Measurements from ENCODE around the gene TUBA4A.
"Not testable (repeated sequence)": the region's sequence is repeated elsewhere in the genome, so short reads cannot be mapped to it uniquely, and the experiment has no call there.

TUBA4A gene

GRCh38 chr2:219253753-219254589 is at the start of gene TUBA4A:
TSS of gene TUBA4A (minus strand) at chr2:219253918. CDS start at chr2:219253858, 60 bp downstream.
- peak; percentile 89 for DNase-seq

- DNase-seq: no peak
Observed at GRCh38 chr2:219302412-219302968, 48.8 kb upstream of the TUBA4A start.

- no peak for DNase-seq
Observed at GRCh38 chr2:219300022-219300421, 46.3 kb upstream of the TUBA4A start.

- no peak for DNase-seq
Observed at GRCh38 chr2:219299372-219299760, 45.6 kb upstream of the TUBA4A start.

- DNase-seq: peak; percentile 63
Observed at GRCh38 chr2:219298759-219299371, 45.1 kb upstream of the TUBA4A start.

DNA sequence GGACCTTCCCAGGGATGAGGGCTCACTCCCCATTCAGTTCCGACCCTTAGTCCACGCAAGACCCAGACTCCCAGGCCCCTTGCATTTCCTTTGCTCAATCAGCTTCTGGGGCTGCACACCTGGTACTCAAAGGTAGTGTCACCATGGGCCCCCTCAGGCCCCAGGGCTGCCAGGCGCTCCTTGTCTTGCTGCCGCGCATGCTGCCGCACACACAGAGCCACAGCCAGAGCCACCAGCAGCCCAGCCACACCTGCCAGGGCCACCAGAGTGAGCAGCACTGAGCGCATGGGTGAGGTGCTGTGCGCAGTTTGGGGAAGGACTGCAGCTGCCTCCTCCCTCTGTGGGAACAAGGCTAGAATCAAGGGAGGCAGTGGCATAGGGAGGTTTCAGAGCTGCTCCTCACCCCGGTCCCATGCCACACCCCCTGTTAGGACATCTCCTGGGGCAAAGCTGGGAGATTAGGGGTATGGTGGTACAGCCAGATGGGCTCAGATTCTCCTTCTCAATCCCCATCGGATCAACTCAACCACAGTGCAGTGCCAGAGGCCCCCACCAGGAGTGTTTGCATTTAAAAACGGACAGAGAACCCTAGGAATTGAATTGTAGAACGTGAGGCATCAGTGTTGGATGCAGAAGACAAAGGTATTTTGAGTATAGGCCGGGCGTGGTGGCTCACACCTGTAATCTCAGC is 44.2 kb upstream of the TUBA4A start:
- no peak for DNase-seq

DNA sequence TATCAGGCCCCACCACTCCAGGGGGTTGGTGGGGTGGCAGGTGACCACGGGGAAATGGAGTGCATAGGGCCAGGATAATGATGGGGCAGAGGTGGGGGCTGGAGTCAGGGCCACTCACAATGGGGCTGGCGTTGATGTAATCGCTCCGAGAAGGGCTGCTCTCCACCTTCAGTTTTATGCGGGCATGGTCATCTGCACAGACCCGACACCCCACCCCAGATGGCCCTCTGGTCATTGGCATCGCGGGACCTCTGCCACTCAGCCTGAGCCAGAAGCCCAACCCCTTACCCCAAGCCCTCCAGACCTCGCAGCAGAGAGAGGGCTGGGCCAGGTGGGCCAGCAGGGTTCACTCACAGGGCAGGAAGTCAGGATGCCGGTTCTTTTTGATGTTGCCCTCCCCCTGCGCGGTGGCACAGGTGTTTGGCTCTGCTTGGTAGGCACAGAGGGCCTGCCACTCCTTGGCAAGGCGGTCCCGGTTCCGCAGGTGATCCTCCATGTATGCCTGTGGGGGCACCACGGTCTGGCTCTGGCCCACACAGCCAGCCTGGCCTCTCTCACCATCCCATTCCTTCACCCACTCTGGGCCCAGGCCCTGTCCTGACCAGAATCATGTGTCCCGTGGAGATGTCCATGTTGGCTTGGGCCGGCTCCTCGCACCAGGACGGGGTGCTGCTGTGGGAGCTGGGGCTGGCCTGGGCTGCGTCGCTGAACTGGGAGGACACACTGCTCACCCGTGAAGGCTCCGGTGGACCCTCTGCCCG is 43.1 kb upstream of the TUBA4A start:
- no peak for DNase-seq

GRCh38 chr2:219296142-219296541 is 42.4 kb upstream of the TUBA4A start:
- DNase-seq: no peak

- peak; percentile 84 for DNase-seq
Observed at GRCh38 chr2:219294356-219295351, 40.9 kb upstream of the TUBA4A start.

DNA sequence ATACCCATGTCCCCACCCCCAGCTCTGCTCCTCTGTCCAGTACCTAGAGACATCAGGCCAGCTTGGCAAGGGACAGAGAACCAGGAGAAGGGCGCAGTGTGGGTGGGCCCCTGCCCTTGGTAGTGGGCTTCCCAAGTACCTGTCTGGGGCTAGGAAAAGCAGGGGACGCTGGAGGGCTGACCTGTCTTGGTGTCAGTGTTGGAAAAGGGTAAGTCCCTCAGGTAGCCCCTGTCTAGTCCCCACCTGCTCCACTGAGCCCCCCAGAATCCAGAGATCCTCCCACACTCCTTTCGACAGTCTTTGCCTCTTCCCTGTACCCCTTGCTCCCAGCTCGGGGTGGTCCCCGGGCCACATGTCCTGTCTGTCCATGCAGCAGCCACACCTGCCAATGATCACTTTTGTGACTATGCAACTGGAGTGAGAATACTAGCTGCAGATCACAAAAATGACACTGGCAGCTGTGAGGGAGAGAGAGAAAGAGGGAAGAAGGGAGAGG is 40.1 kb upstream of the TUBA4A start:
- DNase-seq: no peak

DNA sequence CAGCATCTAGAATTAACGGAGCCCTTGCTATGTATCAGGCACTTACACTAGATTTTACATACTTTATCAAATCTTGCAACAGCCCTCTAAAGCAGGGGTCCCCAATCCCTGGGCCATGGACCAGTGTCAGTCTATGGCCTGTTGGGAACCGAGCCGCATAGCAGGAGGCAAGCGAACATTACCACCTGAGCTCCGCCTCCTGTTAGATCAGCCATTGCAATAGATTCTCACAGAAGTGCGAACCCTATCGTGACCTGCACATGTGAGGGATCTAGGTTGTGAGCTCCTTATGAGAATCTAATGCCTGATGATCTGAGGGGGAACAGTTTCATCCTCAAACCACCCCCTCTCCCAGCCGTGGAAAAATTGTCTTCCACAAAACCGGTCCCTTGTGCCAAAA is 38.9 kb upstream of the TUBA4A start:
- DNase-seq: no peak

DNA sequence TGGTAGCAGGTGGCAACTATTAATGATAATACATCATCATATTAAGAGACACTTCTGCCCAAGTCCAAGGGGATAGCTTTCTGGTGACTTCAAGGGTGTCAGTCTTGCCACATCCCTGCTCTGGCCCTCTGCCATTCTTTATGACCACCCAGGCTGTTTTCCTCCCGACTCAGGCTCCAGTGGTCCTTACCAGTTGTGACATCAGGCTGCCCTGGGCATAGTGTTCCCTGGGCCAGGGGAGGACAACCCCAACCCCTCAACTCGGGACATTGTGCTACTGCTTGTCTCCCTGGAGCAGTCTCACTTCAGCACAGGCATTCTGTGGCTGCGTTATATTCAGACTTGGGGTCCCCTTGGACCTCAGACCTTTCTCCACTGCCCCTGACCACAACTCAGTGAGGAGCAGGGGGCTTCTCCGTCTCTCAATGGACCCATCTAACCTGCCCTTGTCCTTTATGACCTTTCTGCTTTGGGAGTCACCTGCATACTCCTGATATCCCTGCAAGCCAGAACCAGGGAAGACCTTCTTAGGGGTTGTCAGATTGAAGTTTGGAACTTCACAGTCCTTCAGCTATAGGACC is 38.3 kb upstream of the TUBA4A start:
- DNase-seq: no peak

GRCh38 chr2:219291394-219291793 is 37.7 kb upstream of the TUBA4A start:
- no peak for DNase-seq

- no peak for DNase-seq
Observed at GRCh38 chr2:219290381-219291171, 36.9 kb upstream of the TUBA4A start.

- DNase-seq: peak; percentile 35
Observed at GRCh38 chr2:219289537-219290361, 36.0 kb upstream of the TUBA4A start.

DNA sequence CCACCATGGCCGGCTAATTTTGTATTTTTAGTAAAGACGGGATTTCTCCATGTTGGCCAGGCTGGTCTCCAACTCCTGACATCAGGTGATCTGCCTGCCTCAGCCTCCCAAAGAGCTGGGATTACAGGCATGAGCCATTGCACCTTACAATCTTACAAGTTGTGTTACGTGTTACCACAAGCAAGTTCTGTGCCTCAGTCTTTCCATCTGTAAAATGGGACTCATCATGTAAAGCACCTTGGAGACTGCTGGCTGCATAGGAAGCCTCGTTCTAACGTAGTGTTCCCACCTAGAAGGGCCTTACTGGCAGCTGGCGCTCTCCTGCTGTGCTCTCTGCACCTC is 35.4 kb upstream of the TUBA4A start:
- peak; percentile 35 for DNase-seq

DNA sequence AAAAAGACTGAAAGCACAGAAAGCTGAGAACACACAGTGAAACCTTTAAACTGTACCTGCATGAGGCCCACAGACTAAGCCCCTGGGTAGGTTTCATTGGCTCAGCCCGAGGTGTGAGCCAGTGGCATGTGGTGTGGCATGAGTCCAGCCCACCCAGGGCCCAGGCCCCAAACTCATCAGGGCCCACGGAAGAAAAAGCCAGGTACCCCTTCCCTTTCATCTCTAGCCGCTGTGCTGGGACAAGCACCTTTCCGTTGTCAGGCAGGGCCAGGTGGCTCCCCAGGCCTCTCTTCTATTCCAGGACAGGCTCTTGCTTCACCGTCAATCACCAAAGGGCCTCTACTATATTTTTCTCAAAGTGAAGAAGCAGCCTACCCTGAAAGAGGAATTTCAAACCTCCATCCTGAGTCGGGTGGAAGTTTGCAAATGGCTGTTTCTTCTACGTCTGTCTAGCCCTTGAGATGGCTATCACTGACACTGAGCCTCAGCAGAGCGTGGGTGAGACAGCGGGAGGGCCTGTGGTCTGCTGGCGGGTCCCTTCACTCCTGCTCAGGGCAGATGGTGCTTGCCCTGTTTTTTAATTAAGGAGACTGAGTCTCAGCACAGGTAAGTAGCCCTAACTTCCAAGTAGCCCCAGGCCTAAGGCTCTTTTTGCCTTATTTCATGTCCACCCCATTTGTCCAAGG is 34.0 kb upstream of the TUBA4A start:
- no peak for DNase-seq

DNA sequence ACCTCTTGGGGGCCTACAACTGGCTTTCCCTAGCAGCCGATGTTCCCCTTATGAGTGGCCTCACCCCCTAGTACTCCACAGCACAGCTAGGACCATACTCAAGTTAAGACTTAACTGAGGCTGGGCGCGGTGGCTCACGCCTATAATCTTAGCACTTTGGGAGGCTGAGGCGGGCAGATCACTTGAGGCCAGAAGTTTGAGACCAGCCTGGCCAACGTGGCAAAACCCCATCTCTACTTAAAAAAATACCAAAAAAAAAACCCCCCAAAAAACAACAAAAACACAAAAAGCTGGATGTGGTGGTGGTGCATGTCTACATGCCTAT is 33.4 kb upstream of the TUBA4A start:
- DNase-seq: not testable (repeated sequence)

Data from NCI-H69 (cell line).